B cell (primary cell): ENCODE results near the gene LSMEM2. TPM values are rescaled to one million over a fixed set of nuclear protein-coding genes. Genes with fewer than 3 reads are reported as not detected.

Source experiments
- ATAC-seq: fragments of 200-7000 bp; cut with Tn5 transposase; one replicate; pipeline ENCODE4 v1.10.0; 2021; ENCODE audit warnings: low read depth, mild to moderate bottlenecking, moderate number of reproducible peaks, moderate library complexity
- CTCF ChIA-PET: fragments of 350-600 bp; sonication (Branson Sonifier 250); formaldehyde crosslinking; loops from one replicate; lab custom pipeline; 2021; ENCODE audit warnings: antibody characterized with exemption, inconsistent platforms; lab: Charles Lee
- POLR2A ChIA-PET: fragments of 350-600 bp; sonication (Branson Sonifier 250); formaldehyde crosslinking; loops from one replicate; lab custom pipeline; 2021; ENCODE audit warnings: antibody characterized with exemption; lab: Charles Lee
- DNase-seq: peaks from one replicate; pipeline ENCODE4 v3.0.0; 2013
- H2AFZ ChIP-seq: 2 replicates; pipeline ENCODE4 v1.6.1; 2012; ENCODE audit warnings: mild to moderate bottlenecking, low read depth, low read length; ENCODE audit not compliant: insufficient read depth, poor library complexity, severe bottlenecking
- H3K27ac ChIP-seq, 2 donors: 1 replicate in 1 of 2; 2 replicates in 1 of 2; pipeline ENCODE4 v1.5.1; 2012 to 2013; ENCODE audit warnings: low read length in 2 of 2, mild to moderate bottlenecking in 2 of 2, moderate library complexity in 1 of 2
- H3K27me3 ChIP-seq, 4 experiments: fragments of 200-600 bp in 1 of 4; sonication (generic) in 1 of 4; replicated peaks in 1 of 4; 1 replicate in 2 of 4; 2 replicates in 2 of 4; pipeline versions ENCODE4 v1.6.1 to v1.7.0; 2013 to 2016; ENCODE audit warnings: low read length in 3 of 4, mild to moderate bottlenecking in 2 of 4, mixed read lengths in 1 of 4, moderate library complexity in 1 of 4; ENCODE audit not compliant: insufficient read depth in 4 of 4, control insufficient read depth in 3 of 4; ENCODE audit errors: control extremely low read depth in 1 of 4
- H3K36me3 ChIP-seq, 2 experiments: replicated peaks in 1 of 2; 1 replicate in 1 of 2; 2 replicates in 1 of 2; pipeline versions ENCODE4 v1.6.1 to v1.7.1; 2013; ENCODE audit warnings: low read length in 1 of 2; ENCODE audit not compliant: insufficient read depth in 2 of 2, control insufficient read depth in 1 of 2; ENCODE audit errors: control extremely low read depth in 1 of 2, extremely low read depth in 1 of 2
- H3K4me1 ChIP-seq, 2 donors: fragments of 200-600 bp in 1 of 2; sonication (generic) in 1 of 2; 1 replicate in 1 of 2; 2 replicates in 1 of 2; pipeline versions ENCODE4 v1.5.1 to v1.6.1; 2013 to 2017; ENCODE audit warnings: low read length in 2 of 2; ENCODE audit not compliant: control insufficient read depth in 2 of 2, insufficient read depth in 2 of 2
- H3K4me2 ChIP-seq: replicated peaks from 2 replicates; pipeline ENCODE3; 2012; ENCODE audit warnings: mild to moderate bottlenecking, low read depth, low read length; ENCODE audit not compliant: poor library complexity, severe bottlenecking
- H3K4me3 ChIP-seq, 5 experiments: fragments of 200-600 bp in 1 of 5; sonication (generic) in 1 of 5; 1 replicate in 3 of 5; 2 replicates in 2 of 5; pipeline versions ENCODE4 v1.5.1 to v1.7.0; 2011 to 2016; ENCODE audit warnings: low read length in 4 of 5, mild to moderate bottlenecking in 4 of 5, low read depth in 2 of 5, control low read depth in 1 of 5, moderate library complexity in 1 of 5; ENCODE audit not compliant: insufficient read depth in 1 of 5; ENCODE audit errors: control extremely low read depth in 1 of 5, extremely low read depth in 1 of 5
- H3K79me2 ChIP-seq: fragments of 200-600 bp; sonication (generic); one replicate; pipeline ENCODE4 v1.6.0; 2016; ENCODE audit warnings: low read length; ENCODE audit not compliant: control insufficient read depth, insufficient read depth
- H3K9ac ChIP-seq: fragments of 200-600 bp; sonication (generic); 2 replicates; pipeline ENCODE4 v1.6.1; 2017; ENCODE audit warnings: mild to moderate bottlenecking, low read length, moderate library complexity
- H3K9me3 ChIP-seq, 3 donors: one replicate each; pipeline versions ENCODE4 v1.6.1 to v1.7.1; 2013; ENCODE audit warnings: low read length in 2 of 3; ENCODE audit not compliant: control insufficient read depth in 2 of 3, insufficient read depth in 1 of 3; ENCODE audit errors: control extremely low read depth in 1 of 3
- H4K20me1 ChIP-seq: 2 replicates; pipeline ENCODE4 v1.6.0; 2012; ENCODE audit warnings: mild to moderate bottlenecking, low read length; ENCODE audit not compliant: insufficient read depth, control insufficient read depth, poor library complexity, severe bottlenecking
- H3K27ac Mint-ChIP-seq: one replicate; pipeline ENCODE4 v1.8.0; 2021; ENCODE audit warnings: mixed read lengths
- H3K27me3 Mint-ChIP-seq: one replicate; pipeline ENCODE4 v1.8.0; 2021; ENCODE audit warnings: mixed read lengths
- H3K4me1 Mint-ChIP-seq: one replicate; pipeline ENCODE4 v1.8.0; 2021; ENCODE audit warnings: mixed read lengths
- H3K4me3 Mint-ChIP-seq: one replicate; pipeline ENCODE4 v1.8.0; 2021; ENCODE audit warnings: mixed read lengths
- H3K9me3 Mint-ChIP-seq: one replicate; pipeline ENCODE4 v1.8.0; 2022; ENCODE audit warnings: mixed read lengths; ENCODE audit not compliant: insufficient read depth
- EZH2 ChIP-seq: IDR thresholded peaks from 2 replicates; pipeline ENCODE4 v1.6.1; 2012; ENCODE audit warnings: borderline replicate concordance, low read depth, mild to moderate bottlenecking, moderate library complexity, low read length; ENCODE audit not compliant: insufficient read depth, poor library complexity, severe bottlenecking
- WGBS: methylation state at CpG from one replicate; pipeline ENCODE4 v1.1.5; 2013; ENCODE audit warnings: missing lambda C conversion rate; ENCODE audit not compliant: insufficient coverage; 5-methylcytosine and 5-hydroxymethylcytosine counted together
- intact Hi-C: fragments of 100-400 bp; cut with micrococcal nuclease; formaldehyde crosslinking; loops from one replicate; pipeline ENCODE4 v1.10.0; 2022
- polyA plus RNA-seq: library from polyadenylated mRNA; depleted of rRNA; stranded (reverse); fragments of >200 nt; gene quantifications from 2 replicates; pipeline ENCODE4 v1.2.3, GENCODE V29; 2012
- total RNA-seq, 2 donors: library from RNA; stranded (reverse); fragments of 120-200 nt in 1 of 2; gene quantifications; 1 replicate in 1 of 2; 2 replicates in 1 of 2; pipeline versions ENCODE4 v1.2.3 to v1.2.4, GENCODE V29; 2013 to 2022
- TF ChIP-seq, protein P1 (sequence below): fragments of 200-600 bp; IDR thresholded peaks from one replicate; pipeline ENCODE4 v1.8.0; 2022; ENCODE audit warnings: antibody characterized with exemption, mild to moderate bottlenecking

The LSMEM2 gene
- total and polyA plus RNA-seq, 2 donors (not counting 1 experiment from before 2014, with no cell fraction given) = not detected

DNA sequence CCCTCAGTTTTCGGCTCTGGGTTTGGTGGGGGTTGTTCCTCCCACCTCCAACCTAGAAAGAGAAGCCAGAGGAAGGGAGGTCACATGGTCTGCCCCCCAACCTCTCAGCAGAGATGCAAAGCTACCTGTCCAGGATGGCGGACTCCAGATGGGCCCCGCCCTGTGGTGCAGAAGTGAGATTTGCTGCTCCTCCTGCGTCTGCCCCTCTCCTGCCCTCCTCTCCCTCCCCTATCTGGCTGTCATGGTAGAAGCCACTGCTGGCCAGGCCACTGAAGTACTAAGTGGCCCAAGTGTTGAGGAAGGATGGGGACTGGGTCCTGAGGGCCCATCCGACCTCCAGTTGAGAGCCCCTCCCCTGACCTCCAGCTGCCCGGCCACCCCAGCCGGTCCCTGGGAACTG, 12.1 kb upstream of the LSMEM2 start:
- Mint-ChIP-seq H3K4me3 (no peak overlapping the region), H3K27ac (no peak overlapping the region), H3K9me3 (no peaks in the 10 kb centered on the region), H3K27me3 (peaks cover 17% of the 10 kb centered on the region), H3K4me1 (no peaks in the 10 kb centered on the region)
- no peak overlapping the region for H3K4me3 ChIP-seq
- no peak overlapping the region for H3K9ac ChIP-seq
- no peaks in the 10 kb centered on the region for H3K4me1 ChIP-seq
- peaks cover 0 to 34% (median 6%) of the 10 kb centered on the region in 4 experiments for H3K27me3 ChIP-seq
- no peaks in the 10 kb centered on the region for H3K36me3 ChIP-seq
- no peak for TF ChIP-seq EZH2
- TF ChIP-seq, protein P1, sequence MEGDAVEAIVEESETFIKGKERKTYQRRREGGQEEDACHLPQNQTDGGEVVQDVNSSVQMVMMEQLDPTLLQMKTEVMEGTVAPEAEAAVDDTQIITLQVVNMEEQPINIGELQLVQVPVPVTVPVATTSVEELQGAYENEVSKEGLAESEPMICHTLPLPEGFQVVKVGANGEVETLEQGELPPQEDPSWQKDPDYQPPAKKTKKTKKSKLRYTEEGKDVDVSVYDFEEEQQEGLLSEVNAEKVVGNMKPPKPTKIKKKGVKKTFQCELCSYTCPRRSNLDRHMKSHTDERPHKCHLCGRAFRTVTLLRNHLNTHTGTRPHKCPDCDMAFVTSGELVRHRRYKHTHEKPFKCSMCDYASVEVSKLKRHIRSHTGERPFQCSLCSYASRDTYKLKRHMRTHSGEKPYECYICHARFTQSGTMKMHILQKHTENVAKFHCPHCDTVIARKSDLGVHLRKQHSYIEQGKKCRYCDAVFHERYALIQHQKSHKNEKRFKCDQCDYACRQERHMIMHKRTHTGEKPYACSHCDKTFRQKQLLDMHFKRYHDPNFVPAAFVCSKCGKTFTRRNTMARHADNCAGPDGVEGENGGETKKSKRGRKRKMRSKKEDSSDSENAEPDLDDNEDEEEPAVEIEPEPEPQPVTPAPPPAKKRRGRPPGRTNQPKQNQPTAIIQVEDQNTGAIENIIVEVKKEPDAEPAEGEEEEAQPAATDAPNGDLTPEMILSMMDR = no peak
- intact Hi-C loops = no loop called here
- H3K9me3 ChIP-seq = no peaks in the 10 kb centered on the region
- ATAC-seq (no peak), DNase-seq (no peak)
- 75% methylated on average over 2 of the region's 7 CpGs for WGBS
- no peak overlapping the region for H3K4me2 ChIP-seq
- H3K79me2 ChIP-seq = no peaks in the 10 kb centered on the region
- ChIA-PET POLR2A (no interaction called here), CTCF (interaction anchor here (1.4 to 2.4 kb wide), 4 partner anchors 8 to 73 kb away, joined by 4 to 12 read pairs (median 5); no protein-coding TSS in a partner anchor)
- no peak overlapping the region for H3K27ac ChIP-seq
- H4K20me1 ChIP-seq = no peaks in the 10 kb centered on the region
- H2AFZ ChIP-seq = no peak overlapping the region

GRCh38 chr3:50267280-50267913, 11.5 kb upstream of the LSMEM2 start:
- Histone ChIP-seq H3K27me3 (peaks cover 0 to 34% (median 6%) of the 10 kb centered on the region in 4 experiments), H2AFZ (no peak overlapping the region), H3K9ac (no peak overlapping the region), H3K4me2 (no peak overlapping the region), H3K9me3 (no peaks in the 10 kb centered on the region), H3K4me1 (no peaks in the 10 kb centered on the region), H3K79me2 (no peaks in the 10 kb centered on the region), H3K36me3 (no peaks in the 10 kb centered on the region), H3K27ac (no peak overlapping the region), H4K20me1 (no peaks in the 10 kb centered on the region), H3K4me3 (no peak overlapping the region)
- ChIA-PET CTCF (interaction anchor here (1.1 to 2.4 kb wide), 5 partner anchors 8 to 75 kb away, joined by 3 to 12 read pairs (median 4); no protein-coding TSS in a partner anchor), POLR2A (no interaction called here)
- Mint-ChIP-seq H3K27me3 (peaks cover 17% of the 10 kb centered on the region), H3K27ac (no peak overlapping the region), H3K4me1 (no peaks in the 10 kb centered on the region), H3K9me3 (no peaks in the 10 kb centered on the region), H3K4me3 (no peak overlapping the region)
- DNase-seq (no peak), ATAC-seq (no peak)
- TF ChIP-seq, protein P1 = no peak
- WGBS = 15% methylated on average over 20 of the region's 22 CpGs
- intact Hi-C loops = no loop called here
